Stomach smooth muscle (tissue), 2 donors: ENCODE measurements around the gene SST.

ENCODE experiments used
- H3K27ac ChIP-seq: one replicate; pipeline ENCODE4 v1.7.0; 2013; ENCODE audit warnings: mild to moderate bottlenecking, low read length, inconsistent platforms
- H3K27me3 ChIP-seq, 2 donors: one replicate each; pipeline ENCODE4 v1.7.0; 2013; ENCODE audit warnings: low read length in 2 of 2; ENCODE audit not compliant: insufficient read depth in 2 of 2, control insufficient read depth in 1 of 2
- H3K36me3 ChIP-seq, 2 donors: one replicate each; pipeline ENCODE4 v1.7.0; 2013; ENCODE audit warnings: low read length in 2 of 2; ENCODE audit not compliant: control insufficient read depth in 2 of 2, insufficient read depth in 2 of 2
- H3K4me1 ChIP-seq: one replicate; pipeline ENCODE4 v1.7.0; 2013; ENCODE audit warnings: low read length; ENCODE audit not compliant: control insufficient read depth, insufficient read depth
- H3K4me3 ChIP-seq, 2 donors: one replicate each; pipeline ENCODE4 v1.7.0; 2013; ENCODE audit warnings: low read length in 2 of 2
- H3K9ac ChIP-seq, 2 donors: one replicate each; pipeline ENCODE4 v1.7.0; 2013; ENCODE audit warnings: low read length in 2 of 2, mild to moderate bottlenecking in 1 of 2
- H3K9me3 ChIP-seq, 2 donors: one replicate each; pipeline ENCODE4 v1.7.0; 2013; ENCODE audit warnings: low read length in 2 of 2; ENCODE audit not compliant: control insufficient read depth in 2 of 2
- donor health status: healthy.
- donor health status: Pancreatic carcinoma.

SST gene

GRCh38 chr3:187702507-187703033, 32.4 kb upstream of the SST start, which contains the start of gene RTP2:
TSS of gene RTP2 (minus strand) at chr3:187702557. CDS start at chr3:187702128, 429 bp downstream.
- H3K4me3 ChIP-seq = no peak within 1 kb of the TSS
- no peak within 1 kb of the TSS for H3K27ac ChIP-seq
- no peak within 1 kb of the TSS for H3K9ac ChIP-seq
- H3K36me3 ChIP-seq = no peaks in the 10 kb centered on the region
- no peaks in the 10 kb centered on the region for H3K9me3 ChIP-seq
- no peaks in the 10 kb centered on the region for H3K27me3 ChIP-seq
- no peaks in the 10 kb centered on the region for H3K4me1 ChIP-seq

GRCh38 chr3:187700249-187700648, 30.1 kb upstream of the SST start:
- Histone ChIP-seq H3K9ac (no peak overlapping the region), H3K4me3 (no peak overlapping the region), H3K9me3 (no peaks in the 10 kb centered on the region), H3K4me1 (no peaks in the 10 kb centered on the region), H3K36me3 (no peaks in the 10 kb centered on the region), H3K27ac (no peak overlapping the region), H3K27me3 (peaks cover 0 to 2% of the 10 kb centered on the region in 2 donors)

GRCh38 chr3:187698499-187699399, 28.6 kb upstream of the SST start:
- H3K4me1 ChIP-seq = no peaks in the 10 kb centered on the region
- H3K36me3 ChIP-seq = no peaks in the 10 kb centered on the region
- H3K9ac ChIP-seq = no peak overlapping the region

GRCh38 chr3:187696021-187696420, 25.8 kb upstream of the SST start:
- peaks cover 0 to 5% of the 10 kb centered on the region in 2 donors for H3K27me3 ChIP-seq
- H3K27ac ChIP-seq = no peak overlapping the region
- no peak overlapping the region for H3K9ac ChIP-seq
- no peaks in the 10 kb centered on the region for H3K36me3 ChIP-seq
- H3K4me3 ChIP-seq = no peak overlapping the region
- no peaks in the 10 kb centered on the region for H3K4me1 ChIP-seq
- H3K9me3 ChIP-seq = no peaks in the 10 kb centered on the region

More at GRCh38 chr3:187698499-187699399, 28.6 kb upstream of the SST start:
- Histone ChIP-seq H3K27ac (no peak overlapping the region), H3K4me3 (no peak overlapping the region), H3K27me3 (peaks cover 0 to 5% of the 10 kb centered on the region in 2 donors), H3K9me3 (no peaks in the 10 kb centered on the region)

GRCh38 chr3:187695449-187695848, 25.3 kb upstream of the SST start:
- Histone ChIP-seq H3K36me3 (no peaks in the 10 kb centered on the region), H3K27ac (no peak overlapping the region), H3K9me3 (no peaks in the 10 kb centered on the region), H3K4me3 (no peak overlapping the region), H3K9ac (no peak overlapping the region), H3K27me3 (peaks cover 0 to 5% of the 10 kb centered on the region in 2 donors), H3K4me1 (no peaks in the 10 kb centered on the region)

- Histone ChIP-seq H3K27ac (no peak overlapping the region), H3K9me3 (no peaks in the 10 kb centered on the region), H3K4me1 (no peaks in the 10 kb centered on the region), H3K9ac (no peak overlapping the region), H3K27me3 (peaks cover 0 to 5% of the 10 kb centered on the region in 2 donors), H3K4me3 (no peak overlapping the region), H3K36me3 (no peaks in the 10 kb centered on the region)
These were observed 24.6 kb upstream of the SST start for GRCh38 chr3:187694801-187695200.

GRCh38 chr3:187693431-187693830, 23.2 kb upstream of the SST start:
- Histone ChIP-seq H3K27me3 (peaks cover 0 to 5% of the 10 kb centered on the region in 2 donors), H3K4me3 (no peak overlapping the region), H3K9me3 (no peaks in the 10 kb centered on the region), H3K36me3 (no peaks in the 10 kb centered on the region), H3K4me1 (no peaks in the 10 kb centered on the region), H3K9ac (no peak overlapping the region), H3K27ac (no peak overlapping the region)

- H3K4me3 ChIP-seq = no peak overlapping the region
- no peaks in the 10 kb centered on the region for H3K36me3 ChIP-seq
- no peak overlapping the region for H3K27ac ChIP-seq
- H3K27me3 ChIP-seq = peaks cover 3 to 4% of the 10 kb centered on the region in 2 donors
- peaks cover 5 to 6% of the 10 kb centered on the region in 2 donors for H3K9me3 ChIP-seq
- no peaks in the 10 kb centered on the region for H3K4me1 ChIP-seq
- H3K9ac ChIP-seq = no peak overlapping the region
These were observed 19.8 kb upstream of the SST start for GRCh38 chr3:187689984-187690383.

GRCh38 chr3:187686621-187687273, 16.6 kb upstream of the SST start:
- Histone ChIP-seq H3K27me3 (peaks cover 0 to 4% of the 10 kb centered on the region in 2 donors), H3K36me3 (no peaks in the 10 kb centered on the region), H3K4me3 (no peak overlapping the region), H3K9ac (no peak overlapping the region), H3K9me3 (peaks cover 5 to 6% of the 10 kb centered on the region in 2 donors), H3K27ac (no peak overlapping the region), H3K4me1 (no peaks in the 10 kb centered on the region)

- no peak overlapping the region for H3K4me3 ChIP-seq
- peaks cover 0 to 4% of the 10 kb centered on the region in 2 donors for H3K27me3 ChIP-seq
- no peaks in the 10 kb centered on the region for H3K36me3 ChIP-seq
- peaks cover 5 to 6% of the 10 kb centered on the region in 2 donors for H3K9me3 ChIP-seq
- no peak overlapping the region for H3K9ac ChIP-seq
- no peaks in the 10 kb centered on the region for H3K4me1 ChIP-seq
- no peak overlapping the region for H3K27ac ChIP-seq
These were observed 15.8 kb upstream of the SST start for GRCh38 chr3:187685948-187686347.
